Ascending aorta (tissue), 2 donors: ENCODE measurements around the gene MYO6. TPM values are rescaled to one million over a fixed set of nuclear protein-coding genes. Genes with fewer than 3 reads are reported as not detected.

ENCODE experiments used
- DNase-seq, 2 donors: peaks; one replicate each; pipeline ENCODE4 v3.0.0-alpha.2; 2019; ENCODE audit warnings: low spot score in 2 of 2
- H3K27ac ChIP-seq, 2 donors: fragments of 200-600 bp; sonication (generic); one replicate each; pipeline ENCODE4 v1.5.1; 2016 to 2017; ENCODE audit warnings: mild to moderate bottlenecking in 1 of 2
- H3K27me3 ChIP-seq: fragments of 200-600 bp; sonication (generic); one replicate; pipeline ENCODE4 v1.5.1; 2017
- H3K36me3 ChIP-seq, 2 donors: fragments of 200-600 bp; sonication (generic); one replicate each; pipeline ENCODE4 v1.5.1; 2016
- H3K4me1 ChIP-seq, 2 donors: fragments of 200-600 bp; sonication (generic); one replicate each; pipeline ENCODE4 v1.5.1; 2016 to 2017; ENCODE audit warnings: mild to moderate bottlenecking in 1 of 2
- H3K4me3 ChIP-seq, 2 donors: fragments of 200-600 bp; sonication (generic); one replicate each; pipeline ENCODE4 v1.5.1; 2016 to 2017; ENCODE audit warnings: mild to moderate bottlenecking in 1 of 2
- H3K9me3 ChIP-seq, 2 donors: fragments of 200-600 bp; sonication (generic); one replicate each; pipeline ENCODE4 v1.5.1; 2016
- intact Hi-C: fragments of 100-400 bp; cut with DNase I; formaldehyde crosslinking; loops from one replicate; pipeline ENCODE4 v1.15.1; 2023
- total RNA-seq: library from RNA; depleted of rRNA; stranded (reverse); fragments of >200 nt; gene quantifications from one replicate; pipeline ENCODE4 v1.1.0, GENCODE V29; 2016
- TF ChIP-seq, protein P1 (sequence below), 3 experiments: fragments of 200-600 bp in 2 of 3; fragments of 450-650 bp in 1 of 3; sonication (generic) in 2 of 3; IDR thresholded peaks; one replicate each; pipeline ENCODE4 v1.5.1; 2016 to 2019; ENCODE audit warnings: antibody characterized with exemption in 3 of 3, mild to moderate bottlenecking in 1 of 3, moderate library complexity in 1 of 3

The MYO6 gene
- total RNA-seq, 1 donor from 2014 or later, result 3.7 TPM

DNA sequence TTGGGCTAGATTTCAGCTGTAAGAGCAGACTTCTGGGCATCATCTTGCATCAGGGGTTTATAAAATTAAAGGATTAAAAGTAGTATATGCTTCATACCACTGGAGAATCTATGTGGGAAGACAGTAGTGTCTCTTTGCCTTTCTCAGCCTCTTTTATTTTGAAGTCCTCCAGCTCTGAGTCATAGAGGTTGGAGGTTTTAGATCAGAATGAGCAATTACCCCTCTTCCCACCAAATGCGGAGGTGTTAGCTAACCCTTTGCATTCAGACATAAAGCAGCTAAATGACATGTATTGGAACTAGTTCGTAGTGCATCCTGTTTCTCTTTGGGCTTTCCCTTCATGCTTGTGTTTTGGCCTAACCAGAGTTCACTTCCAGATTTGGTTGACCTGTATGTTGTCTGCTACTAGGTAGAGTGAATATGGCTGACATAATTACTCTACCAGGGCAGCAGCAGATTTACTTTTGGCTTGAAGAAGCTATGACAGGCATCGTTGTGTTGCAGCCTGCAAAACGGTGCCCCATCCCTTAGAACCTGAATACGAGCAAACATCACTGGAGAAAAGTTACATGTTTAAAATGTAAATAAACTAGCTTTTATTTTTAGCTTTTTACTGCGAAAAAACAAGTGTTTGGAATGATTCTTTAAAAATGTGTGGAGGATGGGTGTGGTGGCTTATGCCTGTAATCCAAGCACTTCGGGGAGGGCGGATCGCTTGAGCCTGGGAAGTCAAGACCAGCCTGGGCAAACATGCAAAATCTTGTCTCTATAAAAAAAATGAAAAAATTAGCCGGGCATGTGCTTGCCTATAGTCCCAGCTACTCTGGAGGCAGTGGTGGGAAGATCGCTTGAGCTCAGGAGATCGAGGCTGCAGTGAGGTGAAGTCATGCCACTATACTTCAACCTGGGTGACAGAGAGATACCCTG lies 82.2 kb downstream of the MYO6 start:
- no peak overlapping the region for H3K27ac ChIP-seq
- no peaks in the 10 kb centered on the region for H3K27me3 ChIP-seq
- TF ChIP-seq, protein P1, sequence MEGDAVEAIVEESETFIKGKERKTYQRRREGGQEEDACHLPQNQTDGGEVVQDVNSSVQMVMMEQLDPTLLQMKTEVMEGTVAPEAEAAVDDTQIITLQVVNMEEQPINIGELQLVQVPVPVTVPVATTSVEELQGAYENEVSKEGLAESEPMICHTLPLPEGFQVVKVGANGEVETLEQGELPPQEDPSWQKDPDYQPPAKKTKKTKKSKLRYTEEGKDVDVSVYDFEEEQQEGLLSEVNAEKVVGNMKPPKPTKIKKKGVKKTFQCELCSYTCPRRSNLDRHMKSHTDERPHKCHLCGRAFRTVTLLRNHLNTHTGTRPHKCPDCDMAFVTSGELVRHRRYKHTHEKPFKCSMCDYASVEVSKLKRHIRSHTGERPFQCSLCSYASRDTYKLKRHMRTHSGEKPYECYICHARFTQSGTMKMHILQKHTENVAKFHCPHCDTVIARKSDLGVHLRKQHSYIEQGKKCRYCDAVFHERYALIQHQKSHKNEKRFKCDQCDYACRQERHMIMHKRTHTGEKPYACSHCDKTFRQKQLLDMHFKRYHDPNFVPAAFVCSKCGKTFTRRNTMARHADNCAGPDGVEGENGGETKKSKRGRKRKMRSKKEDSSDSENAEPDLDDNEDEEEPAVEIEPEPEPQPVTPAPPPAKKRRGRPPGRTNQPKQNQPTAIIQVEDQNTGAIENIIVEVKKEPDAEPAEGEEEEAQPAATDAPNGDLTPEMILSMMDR (IDR thresholded peaks at IDR 0.05), result no peak
- no peaks in the 10 kb centered on the region for H3K4me1 ChIP-seq
- H3K4me3 ChIP-seq, result no peak overlapping the region
- no peak for DNase-seq
- intact Hi-C loops, result no loop called here
- peaks cover 11 to 30% of the 10 kb centered on the region in 2 donors for H3K36me3 ChIP-seq
- no peaks in the 10 kb centered on the region for H3K9me3 ChIP-seq

- Histone ChIP-seq H3K27me3 (no peaks in the 10 kb centered on the region), H3K4me1 (no peaks in the 10 kb centered on the region), H3K27ac (no peak overlapping the region), H3K36me3 (peaks cover 12 to 33% of the 10 kb centered on the region in 2 donors), H3K4me3 (no peak overlapping the region), H3K9me3 (no peaks in the 10 kb centered on the region)
- TF ChIP-seq, protein P1 (IDR thresholded peaks at IDR 0.05), result no peak
- DNase-seq, result no peak
- intact Hi-C loops, result no loop called here
Observed at GRCh38 chr6:75834447-75834846, 85.4 kb downstream of the MYO6 start.

GRCh38 chr6:75842191-75842590 lies 93.2 kb downstream of the MYO6 start:
- no peak overlapping the region for H3K27ac ChIP-seq
- H3K4me3 ChIP-seq, result no peak overlapping the region
- TF ChIP-seq, protein P1 (IDR thresholded peaks at IDR 0.05), result no peak
- H3K9me3 ChIP-seq, result no peaks in the 10 kb centered on the region
- H3K27me3 ChIP-seq, result no peaks in the 10 kb centered on the region
- H3K4me1 ChIP-seq, result no peaks in the 10 kb centered on the region
- intact Hi-C loops, result no loop called here
- H3K36me3 ChIP-seq, result peaks cover 2 to 23% of the 10 kb centered on the region in 2 donors
- no peak for DNase-seq

DNA sequence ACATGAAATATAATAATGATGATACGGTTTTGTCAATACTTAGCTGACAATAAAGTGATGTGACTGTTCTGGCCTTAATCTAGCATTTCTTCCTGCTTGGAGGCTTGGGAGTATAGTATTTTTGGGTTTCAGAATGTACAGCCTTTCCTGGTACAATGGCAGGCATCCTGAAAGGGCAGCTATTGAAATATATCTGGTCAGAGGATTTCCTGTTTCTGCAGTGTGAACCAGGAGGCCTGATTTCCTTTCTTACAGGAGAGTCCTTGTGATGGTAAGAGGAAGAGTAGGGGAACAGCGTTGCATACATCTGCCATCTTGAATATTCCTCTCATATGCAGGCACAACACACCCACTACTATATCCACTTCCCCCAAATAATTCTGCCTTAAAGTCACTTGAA lies 93.7 kb downstream of the MYO6 start:
- H3K4me3 ChIP-seq, result no peak overlapping the region
- H3K9me3 ChIP-seq, result no peaks in the 10 kb centered on the region
- intact Hi-C loops, result no loop called here
- peaks cover 2 to 20% of the 10 kb centered on the region in 2 donors for H3K36me3 ChIP-seq
- H3K27me3 ChIP-seq, result no peaks in the 10 kb centered on the region
- TF ChIP-seq, protein P1 (IDR thresholded peaks at IDR 0.05), result no peak
- no peak overlapping the region for H3K27ac ChIP-seq
- no peak for DNase-seq
- H3K4me1 ChIP-seq, result no peaks in the 10 kb centered on the region

- Histone ChIP-seq H3K36me3 (peaks cover 2 to 20% of the 10 kb centered on the region in 2 donors), H3K4me3 (no peak overlapping the region), H3K4me1 (no peaks in the 10 kb centered on the region), H3K9me3 (no peaks in the 10 kb centered on the region), H3K27me3 (no peaks in the 10 kb centered on the region), H3K27ac (no peak overlapping the region)
- intact Hi-C loops, result no loop called here
- DNase-seq, result no peak
- TF ChIP-seq, protein P1 (IDR thresholded peaks at IDR 0.05), result no peak
Observed at GRCh38 chr6:75843396-75843795, 94.4 kb downstream of the MYO6 start.
